Measurements from ENCODE around the gene DIPK2B.

Gene DIPK2B, protein sequence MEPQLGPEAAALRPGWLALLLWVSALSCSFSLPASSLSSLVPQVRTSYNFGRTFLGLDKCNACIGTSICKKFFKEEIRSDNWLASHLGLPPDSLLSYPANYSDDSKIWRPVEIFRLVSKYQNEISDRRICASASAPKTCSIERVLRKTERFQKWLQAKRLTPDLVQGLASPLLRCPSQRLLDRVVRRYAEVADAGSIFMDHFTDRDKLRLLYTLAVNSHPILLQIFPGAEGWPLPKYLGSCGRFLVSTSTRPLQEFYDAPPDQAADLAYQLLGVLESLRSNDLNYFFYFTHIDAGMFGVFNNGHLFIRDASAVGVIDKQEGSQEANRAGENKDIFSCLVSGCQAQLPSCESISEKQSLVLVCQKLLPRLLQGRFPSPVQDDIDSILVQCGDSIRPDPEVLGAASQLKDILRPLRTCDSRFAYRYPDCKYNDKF

DNA sequence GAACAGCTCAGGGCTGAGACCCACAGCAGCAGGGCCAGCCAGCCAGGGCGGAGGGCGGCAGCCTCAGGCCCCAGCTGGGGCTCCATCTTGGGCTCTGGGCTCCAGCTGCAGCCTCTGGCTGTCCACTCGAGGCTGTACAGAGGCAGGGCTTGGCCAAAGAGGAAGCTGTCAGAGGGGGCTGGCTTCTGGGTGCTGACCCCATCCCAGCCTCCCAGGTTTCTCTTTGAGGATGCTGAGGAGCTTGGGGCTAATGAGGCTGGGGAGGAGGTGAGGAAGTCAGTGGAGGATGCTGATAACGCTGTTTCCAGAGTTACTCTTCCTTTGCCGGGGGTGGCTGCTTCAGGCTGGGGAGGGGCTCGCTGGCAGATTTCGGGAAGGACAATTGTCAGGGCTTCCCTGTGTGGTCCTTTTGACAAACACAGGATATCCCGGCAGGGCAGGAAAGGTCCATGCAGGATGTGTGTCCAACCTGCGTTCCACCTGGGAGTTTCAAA is at the start of gene DIPK2B:
TSS of gene DIPK2B (minus strand) at position 136 of the 494 bp plus-strand sequence. CDS start at position 86, 50 bp downstream.
- no peak for DNase-seq

- no peak for DNase-seq
Observed at GRCh38 chrX:45240301-45240700, 39.6 kb upstream of the DIPK2B start.

- DNase-seq = no peak
Observed at GRCh38 chrX:45238489-45238888, 37.8 kb upstream of the DIPK2B start.

DNA sequence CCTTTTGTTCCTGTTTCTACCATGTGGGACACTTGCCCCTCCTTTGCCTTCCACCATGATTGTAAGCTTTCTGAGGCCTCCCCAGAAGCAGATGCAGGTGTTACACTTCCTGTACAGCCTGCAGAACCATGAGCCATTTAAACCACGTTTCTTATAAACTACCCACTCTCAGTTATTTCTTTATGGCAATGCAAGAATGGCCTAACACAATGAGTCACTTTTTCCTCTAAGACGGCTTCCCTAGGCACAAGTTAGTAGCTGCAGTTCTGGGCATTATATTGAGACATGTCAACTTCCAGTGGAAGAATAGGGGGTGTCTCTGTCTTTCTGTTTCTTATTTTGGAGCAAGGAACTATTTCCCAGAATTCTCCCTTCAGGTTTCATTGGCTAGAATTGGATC is 32.9 kb upstream of the DIPK2B start:
- no peak for DNase-seq

- DNase-seq = no peak
Observed at GRCh38 chrX:45232139-45232538, 31.5 kb upstream of the DIPK2B start.

DNA sequence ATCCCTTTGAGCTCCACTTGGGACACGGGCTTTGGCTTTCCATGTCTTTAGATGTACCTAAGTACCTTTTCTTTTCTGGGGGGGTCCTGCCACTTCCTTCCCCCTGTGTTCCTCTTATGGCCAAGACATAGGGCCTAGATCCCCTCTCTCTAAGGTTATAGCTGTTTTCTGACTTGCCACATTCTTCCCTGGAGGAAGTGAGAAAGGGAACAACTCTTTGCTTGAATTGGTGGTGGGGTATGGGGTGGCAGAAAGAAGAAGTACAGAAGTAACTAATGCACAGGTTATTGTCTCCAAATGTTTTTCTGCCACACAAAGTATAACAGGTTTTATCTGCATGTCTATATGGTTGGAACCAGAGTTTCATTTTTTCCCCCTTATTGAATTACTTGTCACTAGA is 29.7 kb upstream of the DIPK2B start:
- DNase-seq = no peak

DNA sequence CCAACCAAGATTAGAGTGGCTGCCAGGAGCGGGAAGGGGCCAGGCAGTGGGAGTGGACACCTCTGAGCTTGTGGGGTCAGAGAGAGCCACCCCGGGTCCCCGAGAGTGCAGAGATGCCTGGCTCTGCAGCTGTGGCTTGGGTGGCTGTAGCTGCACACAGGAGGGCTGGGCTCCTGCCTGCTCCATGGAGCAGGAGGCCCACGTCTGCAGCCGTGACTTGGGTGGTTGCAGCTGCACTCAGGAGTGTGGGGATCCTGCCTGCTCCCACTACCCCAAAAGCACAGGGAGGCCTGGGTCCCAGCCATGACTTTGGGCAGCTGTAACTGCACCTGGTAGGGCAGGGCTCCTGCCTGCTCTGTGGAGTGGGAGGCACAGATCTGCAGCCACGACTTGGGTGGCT is 28.7 kb upstream of the DIPK2B start:
- no peak for DNase-seq

DNA sequence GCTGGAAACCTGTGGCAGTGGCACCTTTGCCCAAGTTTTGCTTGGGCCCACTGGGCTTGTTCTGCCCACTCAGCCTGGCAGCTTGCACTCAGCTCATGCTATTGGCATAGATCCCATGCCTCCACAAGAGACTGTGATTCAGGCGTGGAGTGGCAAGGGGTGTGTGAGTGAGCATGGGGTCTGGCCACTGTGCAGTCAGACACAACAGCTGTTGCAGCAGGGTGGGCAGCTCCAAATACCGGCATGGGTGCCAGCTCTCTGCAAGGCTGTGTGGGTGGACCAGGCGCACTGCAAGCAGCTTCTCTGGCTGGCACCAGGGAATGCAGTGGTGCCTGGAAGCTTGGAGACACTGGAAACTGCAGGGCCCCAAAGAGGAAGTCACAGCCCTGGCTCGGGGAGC is 27.4 kb upstream of the DIPK2B start:
- DNase-seq = no peak

DNA sequence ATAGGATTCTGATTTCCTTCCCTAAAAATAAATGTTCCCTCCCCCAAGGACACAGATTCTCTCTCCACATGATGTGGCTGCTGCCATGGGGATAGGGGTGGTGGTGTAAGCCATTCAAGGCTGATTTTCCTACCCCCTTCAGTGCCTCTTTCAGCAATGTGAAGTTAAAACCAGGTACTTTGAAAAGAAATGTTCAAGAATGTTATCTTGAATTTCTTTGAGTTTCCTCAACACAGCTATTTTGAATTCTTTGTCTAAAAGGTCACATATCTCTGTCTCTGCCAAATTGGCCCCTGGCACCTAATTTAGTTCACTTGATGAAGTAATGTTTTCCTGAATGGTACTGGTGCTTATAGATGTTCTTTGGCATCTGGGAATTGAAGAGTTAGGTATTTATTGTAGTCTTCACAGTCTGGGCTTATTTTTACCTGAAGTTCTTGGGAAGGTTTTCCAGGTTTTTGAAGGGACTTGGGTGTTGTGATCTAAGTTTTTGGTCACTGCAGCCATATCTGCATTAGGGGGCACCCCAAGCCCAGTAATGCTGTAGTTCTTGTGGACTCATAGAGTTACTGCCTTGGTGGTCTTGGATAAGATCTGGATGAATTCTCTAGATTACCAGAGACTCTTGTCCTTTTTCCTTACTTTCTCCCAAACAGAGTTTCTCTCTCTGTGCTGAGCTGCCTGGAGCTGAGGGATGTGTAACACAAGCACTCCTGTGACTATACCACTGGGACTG is 7.6 kb upstream of the DIPK2B start:
- DNase-seq = no peak

DNA sequence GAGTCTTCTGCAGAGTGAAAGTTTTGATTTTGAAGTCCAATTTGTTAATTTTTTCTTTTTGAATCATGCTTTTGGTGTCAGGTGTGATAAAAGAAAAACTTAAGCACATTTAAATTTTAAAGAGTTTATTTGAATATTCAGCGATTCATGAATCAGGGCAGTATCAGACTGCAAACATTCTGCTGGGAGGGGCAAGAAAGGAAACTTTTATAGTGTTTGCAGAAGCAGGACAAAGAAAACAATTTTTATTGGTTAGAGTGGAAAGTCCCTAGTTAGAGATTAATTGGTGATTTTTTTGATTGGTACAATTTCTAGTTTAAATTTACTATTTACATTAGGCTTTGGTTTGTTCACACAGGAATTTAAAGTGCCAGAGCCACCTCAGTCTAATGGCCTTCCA is 1.5 kb upstream of the DIPK2B start:
- DNase-seq = no peak

GRCh38 chrX:45198706-45199105 is 2.0 kb downstream of the DIPK2B start:
- DNase-seq = no peak

GRCh38 chrX:45198301-45198700 is 2.4 kb downstream of the DIPK2B start:
- DNase-seq = no peak

- DNase-seq = no peak
Observed at GRCh38 chrX:45196701-45197100, 4.0 kb downstream of the DIPK2B start.

DNA sequence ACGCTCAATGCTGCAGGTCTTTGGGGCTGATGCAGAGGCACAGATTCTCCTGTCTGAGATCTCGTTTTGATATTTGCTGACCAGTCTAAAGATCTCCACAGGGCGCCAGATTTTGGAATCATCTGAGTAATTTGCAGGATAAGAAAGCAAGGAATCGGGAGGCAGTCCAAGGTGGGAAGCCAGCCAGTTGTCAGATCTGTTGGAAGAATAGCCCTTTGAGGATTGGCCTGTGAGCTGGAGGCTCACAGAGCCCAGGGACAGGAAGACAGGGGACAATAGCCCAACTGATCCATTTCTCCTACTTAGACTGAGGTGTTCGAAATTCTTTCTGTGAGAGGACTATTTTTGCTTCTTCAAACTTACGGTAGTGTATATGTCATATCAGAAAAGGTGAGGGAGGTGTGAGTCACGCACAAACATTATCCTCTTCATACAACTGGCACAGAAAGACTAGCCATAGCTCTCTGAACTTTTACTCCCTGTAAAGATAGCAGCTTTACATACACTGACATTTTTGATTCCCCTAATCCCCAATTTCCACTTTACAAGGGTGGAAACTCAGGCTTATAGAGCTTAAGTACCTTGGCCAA is 8.8 kb downstream of the DIPK2B start:
- DNase-seq = no peak

DNA sequence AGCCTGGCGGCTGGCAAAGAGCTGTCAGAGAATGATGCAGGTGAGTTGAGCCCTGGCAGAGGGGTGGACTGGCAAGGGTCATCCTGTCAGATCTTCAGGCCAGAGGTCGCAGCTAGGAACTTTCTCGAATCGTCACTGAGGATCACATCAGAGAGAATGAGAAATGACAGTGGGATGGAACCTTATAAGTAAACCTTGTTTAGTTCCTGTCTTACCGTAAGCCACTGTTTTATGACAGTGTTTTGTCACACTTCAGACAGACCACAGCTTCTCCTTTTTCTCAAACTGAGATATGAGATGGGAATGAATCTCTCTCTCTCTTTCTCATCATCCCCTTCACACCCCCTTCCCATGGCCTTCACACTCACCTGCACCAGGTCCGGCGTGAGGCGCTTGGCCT is 9.3 kb downstream of the DIPK2B start:
- DNase-seq = no peak

- no peak for DNase-seq
Observed at GRCh38 chrX:45187731-45188130, 12.9 kb downstream of the DIPK2B start.

DNA sequence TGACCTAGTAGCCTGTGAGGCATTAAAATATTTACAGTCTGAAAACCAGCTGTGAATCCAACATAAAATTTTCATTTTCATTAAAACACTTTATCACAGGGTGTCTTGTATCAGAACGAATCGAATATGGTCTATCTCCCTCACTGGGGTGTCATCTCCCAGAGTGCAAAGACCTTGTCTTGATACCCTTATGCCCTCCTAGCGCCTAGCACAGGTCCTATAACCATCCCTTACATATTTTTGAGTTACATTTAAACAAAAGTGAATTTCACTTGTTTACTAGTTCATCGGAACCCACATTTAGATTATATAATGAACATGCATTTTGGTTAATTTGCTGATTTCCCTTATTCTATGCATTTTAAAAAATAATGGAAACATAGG is 14.0 kb downstream of the DIPK2B start:
- no peak for DNase-seq

DNA sequence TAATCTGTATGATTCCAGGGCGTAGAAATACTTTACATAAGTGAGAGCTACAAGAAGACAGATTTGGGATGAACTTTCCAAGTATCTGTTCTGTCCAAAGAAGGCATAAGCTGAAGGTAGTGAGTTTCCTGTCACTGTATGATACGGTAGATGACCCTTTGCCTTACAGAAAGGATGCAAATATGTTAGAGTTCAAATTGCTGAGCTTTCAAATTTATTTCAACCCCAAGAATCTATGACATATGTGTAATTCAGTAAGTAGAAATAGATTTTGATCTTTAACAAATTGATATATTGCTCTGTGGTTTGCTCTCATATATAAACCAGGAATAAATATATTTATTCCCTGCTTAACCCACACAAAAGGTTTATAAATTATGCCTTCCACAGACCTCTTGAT is 16.5 kb downstream of the DIPK2B start:
- DNase-seq = no peak

GRCh38 chrX:45172890-45173289 is 27.8 kb downstream of the DIPK2B start:
- no peak for DNase-seq

DNA sequence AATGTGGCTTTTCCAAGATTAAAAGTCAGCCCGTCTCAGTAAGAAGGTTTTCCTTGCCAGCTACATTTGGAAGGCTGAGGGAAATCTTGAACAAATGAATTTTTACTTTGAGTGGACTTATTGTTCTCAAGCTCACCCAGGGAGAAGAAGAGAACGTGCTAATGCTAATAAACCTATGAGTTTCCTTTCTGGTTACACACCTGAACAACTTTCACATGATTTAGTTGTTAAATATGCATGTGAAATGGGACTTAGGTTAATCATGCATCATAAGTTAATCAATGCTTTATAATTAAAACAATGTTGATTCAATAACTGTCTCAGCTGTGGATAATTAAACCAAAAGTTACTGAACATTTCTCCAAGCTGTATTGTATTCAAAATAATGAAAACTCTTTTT is 33.9 kb downstream of the DIPK2B start:
- no peak for DNase-seq

GRCh38 chrX:45165726-45166125 is 35.0 kb downstream of the DIPK2B start:
- DNase-seq = no peak

GRCh38 chrX:45164995-45165394 is 35.7 kb downstream of the DIPK2B start:
- no peak for DNase-seq

GRCh38 chrX:45164021-45164621 is 36.6 kb downstream of the DIPK2B start:
- DNase-seq = no peak
